HG02852 (cell line): ENCODE results near the gene HNF4A.
"Not testable (repeated sequence)": the region's sequence is repeated elsewhere in the genome, so short reads cannot be mapped to it uniquely, and the experiment has no call there.

ENCODE experiments used
- ATAC-seq: cut with Tn5 transposase; IDR thresholded peaks from one replicate; pipeline ENCODE4 v1.9.1; 2021; ENCODE audit warnings: mild to moderate bottlenecking, moderate library complexity; ENCODE audit not compliant: unreplicated experiment

HNF4A gene

GRCh38 chr20:44355498-44356352 is at the start of gene HNF4A:
Gene HNF4A, plus strand, starts transcription at chr20:44355699. Its CDS starts 106 bp downstream, at chr20:44355805.
- ATAC-seq = no peak

- no peak for ATAC-seq
Measured at GRCh38 chr20:44306927-44307326, 48.6 kb upstream of the HNF4A start.

- no peak for ATAC-seq
Measured at GRCh38 chr20:44309763-44310663, 45.5 kb upstream of the HNF4A start.

- ATAC-seq = peak; percentile 88
Measured at GRCh38 chr20:44310664-44311639, 44.5 kb upstream of the HNF4A start, which contains the start of gene FITM2. Gene FITM2, minus strand, starts transcription at chr20:44311202. Its CDS starts 54 bp downstream, at chr20:44311148.

GRCh38 chr20:44314870-44315269 is 40.6 kb upstream of the HNF4A start:
- no peak for ATAC-seq

- no peak for ATAC-seq
Measured at GRCh38 chr20:44319839-44320422, 35.6 kb upstream of the HNF4A start.

GRCh38 chr20:44324343-44324742 is 31.2 kb upstream of the HNF4A start:
- ATAC-seq = no peak

- no peak for ATAC-seq
Measured at GRCh38 chr20:44326391-44327159, 28.9 kb upstream of the HNF4A start.

- not testable (repeated sequence) for ATAC-seq
Measured at GRCh38 chr20:44327748-44328147, 27.8 kb upstream of the HNF4A start.

GRCh38 chr20:44328428-44328827 is 27.1 kb upstream of the HNF4A start:
- no peak for ATAC-seq

- no peak for ATAC-seq
Measured at GRCh38 chr20:44331201-44331600, 24.3 kb upstream of the HNF4A start.

- no peak for ATAC-seq
Measured at GRCh38 chr20:44334306-44334705, 21.2 kb upstream of the HNF4A start.

- ATAC-seq = no peak
Measured at GRCh38 chr20:44334709-44335108, 20.8 kb upstream of the HNF4A start.

GRCh38 chr20:44335675-44336074 is 19.8 kb upstream of the HNF4A start:
- ATAC-seq = no peak

- ATAC-seq = no peak
Measured at GRCh38 chr20:44336086-44336485, 19.4 kb upstream of the HNF4A start.

GRCh38 chr20:44336725-44337380 is 18.6 kb upstream of the HNF4A start, which contains the start of gene R3HDML:
Gene R3HDML, plus strand, starts transcription at chr20:44337043. Its CDS starts 115 bp downstream, at chr20:44337158.
- ATAC-seq = no peak

- ATAC-seq = no peak
Measured at GRCh38 chr20:44342248-44342647, 13.3 kb upstream of the HNF4A start.

- ATAC-seq = no peak
Measured at GRCh38 chr20:44343162-44343675, 12.3 kb upstream of the HNF4A start.
